DOHH2 (cell line): ENCODE results near the gene SLC6A8.
"Not testable (repeated sequence)": the region's sequence is repeated elsewhere in the genome, so short reads cannot be mapped to it uniquely, and the experiment has no call there.

Source experiments
- H3F3A ChIP-seq: fragments of 200-600 bp; sonication (generic), shearing (Covaris generic); 2 replicates; pipeline ENCODE4 v1.6.0; 2016; ENCODE audit warnings: antibody characterized with exemption, mild to moderate bottlenecking; ENCODE audit not compliant: control insufficient read depth, insufficient read depth
- H3K27ac ChIP-seq: fragments of 200-600 bp; sonication (generic); 2 replicates; pipeline ENCODE4 v1.5.1; 2014; ENCODE audit warnings: low read depth, mild to moderate bottlenecking, low read length, moderate library complexity
- H3K27me3 ChIP-seq: fragments of 200-600 bp; sonication (generic); 2 replicates; pipeline ENCODE4 v1.6.1; 2014; ENCODE audit warnings: mild to moderate bottlenecking, low read length, mixed read lengths; ENCODE audit not compliant: control insufficient read depth
- H3K36me3 ChIP-seq: fragments of 200-600 bp; sonication (generic); 2 replicates; pipeline ENCODE4 v1.6.1; 2014; ENCODE audit warnings: mild to moderate bottlenecking, low read length, moderate library complexity, mixed read lengths; ENCODE audit not compliant: control insufficient read depth
- H3K4me1 ChIP-seq: fragments of 200-600 bp; sonication (generic); 2 replicates; pipeline ENCODE4 v1.6.1; 2014; ENCODE audit warnings: mild to moderate bottlenecking, low read length, mixed read lengths; ENCODE audit not compliant: control insufficient read depth
- H3K4me2 ChIP-seq: fragments of 200-600 bp; sonication (generic); 2 replicates; pipeline ENCODE4 v1.6.0; 2014; ENCODE audit warnings: mild to moderate bottlenecking, low read length, moderate library complexity
- H3K4me3 ChIP-seq: fragments of 200-600 bp; sonication (generic); 2 replicates; pipeline ENCODE4 v1.5.1; 2014; ENCODE audit warnings: mild to moderate bottlenecking, low read length, mixed read lengths
- H3K79me2 ChIP-seq: fragments of 200-600 bp; sonication (generic); 2 replicates; pipeline ENCODE4 v1.6.1; 2014; ENCODE audit warnings: mild to moderate bottlenecking, low read length, mixed read lengths; ENCODE audit not compliant: control insufficient read depth
- H3K9me2 ChIP-seq: fragments of 200-600 bp; sonication (generic); replicated peaks from 2 replicates; pipeline ENCODE4 v1.6.1; 2014; ENCODE audit warnings: mild to moderate bottlenecking, low read length, mixed read lengths; ENCODE audit not compliant: control insufficient read depth
- H3K9me3 ChIP-seq: fragments of 200-600 bp; sonication (generic); 2 replicates; pipeline ENCODE4 v1.6.1; 2014; ENCODE audit warnings: antibody characterized with exemption, low read length, mixed read lengths; ENCODE audit not compliant: control insufficient read depth, insufficient read depth
- H4K20me1 ChIP-seq: fragments of 200-600 bp; sonication (generic); 2 replicates; pipeline ENCODE4 v1.6.0; 2014; ENCODE audit warnings: low read depth, mild to moderate bottlenecking, antibody characterized with exemption, low read length, moderate library complexity; ENCODE audit not compliant: control insufficient read depth, insufficient read depth
- CTCF ChIP-seq: fragments of 200-600 bp; sonication (generic); IDR thresholded peaks from one replicate; pipeline ENCODE4 v1.5.1; 2014; ENCODE audit warnings: antibody characterized with exemption, mild to moderate bottlenecking, low read depth, low read length; ENCODE audit not compliant: poor library complexity, severe bottlenecking
- EZH2phosphoT487 ChIP-seq: fragments of 200-600 bp; sonication (generic); IDR thresholded peaks from 2 replicates; pipeline ENCODE4 v1.6.1; 2017; ENCODE audit warnings: borderline replicate concordance, mild to moderate bottlenecking, antibody characterized with exemption, low read length, moderate library complexity, mixed read lengths

The SLC6A8 gene

GRCh38 chrX:153689654-153690465 is 2.1 kb downstream of the SLC6A8 start:
- TF ChIP-seq CTCF, result no peak
- no peak for TF ChIP-seq EZH2phosphoT487
- Histone ChIP-seq H3K79me2 (no peaks in the 10 kb centered on the region), H3K27ac (no peak overlapping the region), H4K20me1 (no peaks in the 10 kb centered on the region), H3K27me3 (no peaks in the 10 kb centered on the region), H3K9me3 (no peaks in the 10 kb centered on the region), H3K4me1 (peaks cover 4% of the 10 kb centered on the region; the same call in 1 of the 2 replicates), H3K9me2 (no peaks in the 10 kb centered on the region), H3K4me2 (no peak overlapping the region), H3K4me3 (no peak overlapping the region), H3K36me3 (no peaks in the 10 kb centered on the region), H3F3A (no peaks in the 10 kb centered on the region)

- Histone ChIP-seq H3K27ac (no peak overlapping the region), H3K9me3 (no peaks in the 10 kb centered on the region), H3F3A (no peaks in the 10 kb centered on the region), H4K20me1 (no peaks in the 10 kb centered on the region), H3K4me1 (peaks cover 4% of the 10 kb centered on the region; the same call in 1 of the 2 replicates), H3K4me2 (no peak overlapping the region), H3K4me3 (no peak overlapping the region), H3K9me2 (no peaks in the 10 kb centered on the region), H3K79me2 (no peaks in the 10 kb centered on the region), H3K36me3 (no peaks in the 10 kb centered on the region), H3K27me3 (no peaks in the 10 kb centered on the region)
- no peak for TF ChIP-seq CTCF
- no peak for TF ChIP-seq EZH2phosphoT487
These were observed 2.7 kb downstream of the SLC6A8 start for GRCh38 chrX:153690466-153690865.

- not testable (repeated sequence) for H3K9me2 ChIP-seq, H3K27me3 ChIP-seq, H3K79me2 ChIP-seq, H3K9me3 ChIP-seq, H3K27ac ChIP-seq, H4K20me1 ChIP-seq, H3K4me1 ChIP-seq, H3K4me3 ChIP-seq, H3F3A ChIP-seq, H3K4me2 ChIP-seq, H3K36me3 ChIP-seq
These were observed 3.5 kb downstream of the SLC6A8 start for GRCh38 chrX:153691032-153691827.

- Histone ChIP-seq H3K9me2 (no peaks in the 10 kb centered on the region), H3K9me3 (no peaks in the 10 kb centered on the region), H3K36me3 (no peaks in the 10 kb centered on the region), H3K4me2 (no peak overlapping the region), H4K20me1 (no peaks in the 10 kb centered on the region), H3K4me1 (peaks cover 4% of the 10 kb centered on the region; the same call in 1 of the 2 replicates), H3K27me3 (no peaks in the 10 kb centered on the region), H3K27ac (no peak overlapping the region), H3K4me3 (no peak overlapping the region), H3K79me2 (no peaks in the 10 kb centered on the region), H3F3A (no peaks in the 10 kb centered on the region)
- TF ChIP-seq EZH2phosphoT487 (no peak), CTCF (no peak)
These were observed 4.3 kb downstream of the SLC6A8 start for GRCh38 chrX:153692003-153692402.
